Tibial nerve (tissue), 4 donors: ENCODE measurements around the gene PCMT1.

Experiments
- EP300 ChIP-seq, 2 donors: sonication (generic); formaldehyde crosslinking; IDR thresholded peaks; one replicate each; pipeline ENCODE4 v1.6.1; 2017; ENCODE audit warnings: antibody characterized with exemption in 2 of 2, mild to moderate bottlenecking in 1 of 2
- POLR2A ChIP-seq, 2 donors: fragments of 450-650 bp; IDR thresholded peaks; one replicate each; pipeline ENCODE4 v1.6.1; 2017; ENCODE audit warnings: antibody characterized with exemption in 2 of 2, mild to moderate bottlenecking in 2 of 2, moderate library complexity in 2 of 2
- TF ChIP-seq, protein P1 (sequence below), 5 experiments: fragments of 200-600 bp in 3 of 5; fragments of 450-650 bp in 2 of 5; sonication (generic) in 3 of 5; IDR thresholded peaks; one replicate each; pipeline ENCODE4 v1.5.1; 2016 to 2019; ENCODE audit warnings: antibody characterized with exemption in 5 of 5, mild to moderate bottlenecking in 3 of 5, moderate library complexity in 2 of 5

DNA sequence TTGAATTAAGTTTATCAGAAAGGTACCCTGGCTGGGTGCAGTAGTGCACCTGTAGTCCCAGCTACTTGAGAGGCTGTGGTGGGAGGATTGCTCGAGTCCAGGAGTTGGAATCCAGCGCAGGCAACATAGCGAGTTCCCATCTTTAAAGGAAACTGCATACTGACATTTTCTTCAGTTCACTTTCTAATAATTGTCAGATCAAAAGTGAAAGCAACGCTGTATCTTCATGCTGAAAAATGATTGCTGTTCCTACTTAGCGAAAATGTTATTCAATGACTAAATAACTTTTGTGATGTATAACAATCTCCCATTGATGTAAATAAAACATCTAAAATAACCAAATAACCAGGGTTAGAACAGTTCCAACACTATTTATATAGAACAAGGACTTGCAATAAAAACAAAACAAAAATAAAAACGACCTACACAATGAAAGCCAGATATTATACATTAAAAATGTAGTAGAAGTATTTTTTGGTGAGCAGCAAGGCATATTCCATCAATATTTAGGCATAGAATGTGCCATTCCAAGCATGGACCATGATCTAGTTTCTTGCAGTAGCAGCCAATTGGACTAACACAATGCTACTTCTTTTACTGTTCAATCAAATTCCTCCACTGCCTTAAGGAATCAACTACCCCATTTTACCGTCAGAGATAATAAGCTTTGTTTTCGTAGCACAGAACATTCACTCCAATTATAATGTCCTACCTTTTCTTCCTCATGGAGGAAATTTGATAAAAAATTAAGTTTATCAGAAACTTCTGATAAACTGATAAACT, 33.2 kb upstream of the PCMT1 start:
- TF ChIP-seq, protein P1, sequence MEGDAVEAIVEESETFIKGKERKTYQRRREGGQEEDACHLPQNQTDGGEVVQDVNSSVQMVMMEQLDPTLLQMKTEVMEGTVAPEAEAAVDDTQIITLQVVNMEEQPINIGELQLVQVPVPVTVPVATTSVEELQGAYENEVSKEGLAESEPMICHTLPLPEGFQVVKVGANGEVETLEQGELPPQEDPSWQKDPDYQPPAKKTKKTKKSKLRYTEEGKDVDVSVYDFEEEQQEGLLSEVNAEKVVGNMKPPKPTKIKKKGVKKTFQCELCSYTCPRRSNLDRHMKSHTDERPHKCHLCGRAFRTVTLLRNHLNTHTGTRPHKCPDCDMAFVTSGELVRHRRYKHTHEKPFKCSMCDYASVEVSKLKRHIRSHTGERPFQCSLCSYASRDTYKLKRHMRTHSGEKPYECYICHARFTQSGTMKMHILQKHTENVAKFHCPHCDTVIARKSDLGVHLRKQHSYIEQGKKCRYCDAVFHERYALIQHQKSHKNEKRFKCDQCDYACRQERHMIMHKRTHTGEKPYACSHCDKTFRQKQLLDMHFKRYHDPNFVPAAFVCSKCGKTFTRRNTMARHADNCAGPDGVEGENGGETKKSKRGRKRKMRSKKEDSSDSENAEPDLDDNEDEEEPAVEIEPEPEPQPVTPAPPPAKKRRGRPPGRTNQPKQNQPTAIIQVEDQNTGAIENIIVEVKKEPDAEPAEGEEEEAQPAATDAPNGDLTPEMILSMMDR (IDR thresholded peaks at IDR 0.05): no peak
- TF ChIP-seq EP300 (IDR thresholded peaks at IDR 0.05): no peak
- no peak for TF ChIP-seq POLR2A (IDR thresholded peaks at IDR 0.05)
